Stomach (tissue), 4 donors: ENCODE data around the gene PRTN3.

Source experiments
- EP300 ChIP-seq: sonication (generic); formaldehyde crosslinking; IDR thresholded peaks from one replicate; pipeline ENCODE4 v1.6.1; 2017; ENCODE audit warnings: antibody characterized with exemption
- POLR2A ChIP-seq, 4 donors: fragments of 450-650 bp; IDR thresholded peaks; one replicate each; pipeline ENCODE4 v1.6.1; 2016; ENCODE audit warnings: antibody characterized with exemption in 4 of 4, control low read depth in 2 of 4, mild to moderate bottlenecking in 1 of 4, moderate library complexity in 1 of 4
- POLR2AphosphoS5 ChIP-seq, 3 donors: sonication (generic); formaldehyde crosslinking; IDR thresholded peaks; one replicate each; pipeline ENCODE4 v1.6.1; 2016; ENCODE audit warnings: antibody characterized with exemption in 3 of 3
- TF ChIP-seq, protein P1 (sequence below), 7 experiments: fragments of 450-650 bp in 4 of 7; fragments of 200-600 bp in 3 of 7; sonication (generic) in 3 of 7; IDR thresholded peaks; one replicate each; pipeline ENCODE4 v1.5.1; 2016 to 2019; ENCODE audit warnings: antibody characterized with exemption in 7 of 7, control low read depth in 2 of 7, mild to moderate bottlenecking in 1 of 7

DNA sequence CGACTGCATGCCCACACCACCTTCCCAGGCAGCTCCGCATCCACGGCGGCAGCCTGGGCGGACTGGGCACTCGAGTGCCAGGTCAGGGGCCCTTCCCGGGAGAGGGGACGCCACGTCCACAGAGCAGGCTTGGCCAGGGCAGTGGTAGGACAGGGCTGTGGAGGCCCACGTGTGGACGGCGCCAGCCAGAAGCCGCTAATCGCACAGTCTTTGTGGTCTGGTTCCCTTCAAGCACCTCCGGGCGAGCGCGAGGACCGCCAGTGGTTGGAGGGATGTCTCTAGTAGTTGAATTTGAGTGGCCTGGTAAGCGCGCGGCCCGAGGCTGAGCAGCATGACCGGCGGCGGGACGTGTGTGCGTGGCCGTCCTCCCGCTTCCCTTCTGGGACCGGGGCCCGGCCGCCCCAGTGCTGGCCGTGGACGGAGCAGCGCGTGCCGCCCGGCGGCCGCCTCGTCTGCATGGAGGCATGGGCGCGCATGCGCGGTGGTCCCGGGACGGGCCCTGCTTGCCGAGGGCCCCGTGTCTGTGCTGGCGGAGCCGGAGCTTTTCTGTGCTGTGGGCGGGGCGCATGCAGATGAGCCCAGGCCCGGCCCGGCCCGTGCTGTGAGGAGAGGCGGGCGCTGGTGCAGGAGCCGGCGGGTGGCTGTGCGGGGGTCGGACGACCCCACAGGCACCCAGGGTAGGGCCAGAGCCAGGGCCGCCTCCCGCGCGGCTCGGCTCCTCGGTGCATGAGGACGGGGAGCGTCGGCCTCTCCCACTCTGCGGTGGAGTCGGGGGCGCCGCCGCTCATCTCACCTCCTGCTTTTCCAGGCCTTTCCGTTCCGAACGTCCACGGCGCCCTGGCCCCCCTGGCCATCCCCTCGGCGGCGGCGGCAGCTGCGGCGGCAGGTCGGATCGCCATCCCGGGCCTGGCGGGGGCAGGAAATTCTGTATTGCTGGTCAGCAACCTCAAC, 34.9 kb upstream of the PRTN3 start:
- TF ChIP-seq, protein P1, sequence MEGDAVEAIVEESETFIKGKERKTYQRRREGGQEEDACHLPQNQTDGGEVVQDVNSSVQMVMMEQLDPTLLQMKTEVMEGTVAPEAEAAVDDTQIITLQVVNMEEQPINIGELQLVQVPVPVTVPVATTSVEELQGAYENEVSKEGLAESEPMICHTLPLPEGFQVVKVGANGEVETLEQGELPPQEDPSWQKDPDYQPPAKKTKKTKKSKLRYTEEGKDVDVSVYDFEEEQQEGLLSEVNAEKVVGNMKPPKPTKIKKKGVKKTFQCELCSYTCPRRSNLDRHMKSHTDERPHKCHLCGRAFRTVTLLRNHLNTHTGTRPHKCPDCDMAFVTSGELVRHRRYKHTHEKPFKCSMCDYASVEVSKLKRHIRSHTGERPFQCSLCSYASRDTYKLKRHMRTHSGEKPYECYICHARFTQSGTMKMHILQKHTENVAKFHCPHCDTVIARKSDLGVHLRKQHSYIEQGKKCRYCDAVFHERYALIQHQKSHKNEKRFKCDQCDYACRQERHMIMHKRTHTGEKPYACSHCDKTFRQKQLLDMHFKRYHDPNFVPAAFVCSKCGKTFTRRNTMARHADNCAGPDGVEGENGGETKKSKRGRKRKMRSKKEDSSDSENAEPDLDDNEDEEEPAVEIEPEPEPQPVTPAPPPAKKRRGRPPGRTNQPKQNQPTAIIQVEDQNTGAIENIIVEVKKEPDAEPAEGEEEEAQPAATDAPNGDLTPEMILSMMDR (IDR thresholded peaks at IDR 0.05) = no peak
- TF ChIP-seq POLR2A (IDR thresholded peaks at IDR 0.05) = no peak
- no peak for TF ChIP-seq EP300
- TF ChIP-seq POLR2AphosphoS5 (IDR thresholded peaks at IDR 0.05) = no peak
